Renal cortex interstitium (tissue), 15 donors: ENCODE measurements around the gene SOCS4. TPM values are rescaled to one million over a fixed set of nuclear protein-coding genes. Genes with fewer than 3 reads are reported as not detected.
"Not testable (repeated sequence)": the region's sequence is repeated elsewhere in the genome, so short reads cannot be mapped to it uniquely, and the experiment has no call there.

Source experiments
- DNase-seq, 11 donors: peaks; one replicate each; pipeline ENCODE4 v3.0.0-alpha.2; 2013; ENCODE audit warnings: low read depth in 9 of 11, low spot score in 4 of 11; ENCODE audit errors: extremely low read depth in 1 of 11
- long read RNA-seq, 16 experiments: transcript quantifications; one replicate each; lab custom pipeline, GENCODE V29; 2026
- polyA plus RNA-seq, 3 donors: library from polyadenylated mRNA; unstranded; fragments of 120-200 nt; gene quantifications; one replicate each; pipeline ENCODE4 v1.2.1, GENCODE V29; 2013; ENCODE audit not compliant: insufficient read length in 3 of 3

SOCS4 gene, protein sequence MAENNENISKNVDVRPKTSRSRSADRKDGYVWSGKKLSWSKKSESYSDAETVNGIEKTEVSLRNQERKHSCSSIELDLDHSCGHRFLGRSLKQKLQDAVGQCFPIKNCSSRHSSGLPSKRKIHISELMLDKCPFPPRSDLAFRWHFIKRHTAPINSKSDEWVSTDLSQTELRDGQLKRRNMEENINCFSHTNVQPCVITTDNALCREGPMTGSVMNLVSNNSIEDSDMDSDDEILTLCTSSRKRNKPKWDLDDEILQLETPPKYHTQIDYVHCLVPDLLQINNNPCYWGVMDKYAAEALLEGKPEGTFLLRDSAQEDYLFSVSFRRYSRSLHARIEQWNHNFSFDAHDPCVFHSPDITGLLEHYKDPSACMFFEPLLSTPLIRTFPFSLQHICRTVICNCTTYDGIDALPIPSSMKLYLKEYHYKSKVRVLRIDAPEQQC
- 10 to 100 TPM; 17.4 to 21.6 (median 20.8) TPM for polyA plus RNA-seq
- long read RNA-seq, donor 1, full-length matches to known transcripts = 2 of 2 reads
- long read RNA-seq, donor 1, partial matches to known transcripts = 0 of 2 reads
- long read RNA-seq, donor 1, other reads (novel, unspliced or antisense) = 0 of 2 reads
- long read RNA-seq, donor 2, full-length matches to known transcripts = 10 of 10 reads
- long read RNA-seq, donor 2, partial matches to known transcripts = 0 of 10 reads
- long read RNA-seq, donor 2, other reads (novel, unspliced or antisense) = 0 of 10 reads
- long read RNA-seq, donor 3, full-length matches to known transcripts = 2 of 2 reads
- long read RNA-seq, donor 3, partial matches to known transcripts = 0 of 2 reads
- long read RNA-seq, donor 3, other reads (novel, unspliced or antisense) = 0 of 2 reads
- long read RNA-seq, donor 4, full-length matches to known transcripts = 4 of 4 reads
- long read RNA-seq, donor 4, partial matches to known transcripts = 0 of 4 reads
- long read RNA-seq, donor 4, other reads (novel, unspliced or antisense) = 0 of 4 reads
- long read RNA-seq, donor 5 = 0 reads
- long read RNA-seq, donor 6, full-length matches to known transcripts = 10 of 10 reads
- long read RNA-seq, donor 6, partial matches to known transcripts = 0 of 10 reads
- long read RNA-seq, donor 6, other reads (novel, unspliced or antisense) = 0 of 10 reads
- long read RNA-seq, donor 7, full-length matches to known transcripts = 4 of 16 reads
- long read RNA-seq, donor 7, partial matches to known transcripts = 12 of 16 reads
- long read RNA-seq, donor 7, other reads (novel, unspliced or antisense) = 0 of 16 reads
- long read RNA-seq, donor 8 = 0 reads
- long read RNA-seq, donor 9, full-length matches to known transcripts = 3 of 3 reads
- long read RNA-seq, donor 9, partial matches to known transcripts = 0 of 3 reads
- long read RNA-seq, donor 9, other reads (novel, unspliced or antisense) = 0 of 3 reads
- long read RNA-seq, donor 10, full-length matches to known transcripts = 6 of 6 reads
- long read RNA-seq, donor 10, partial matches to known transcripts = 0 of 6 reads
- long read RNA-seq, donor 10, other reads (novel, unspliced or antisense) = 0 of 6 reads
- long read RNA-seq, donor 11, full-length matches to known transcripts = 4 of 4 reads
- long read RNA-seq, donor 11, partial matches to known transcripts = 0 of 4 reads
- long read RNA-seq, donor 11, other reads (novel, unspliced or antisense) = 0 of 4 reads
- long read RNA-seq, donor 12, full-length matches to known transcripts = 2 of 2 reads
- long read RNA-seq, donor 12, partial matches to known transcripts = 0 of 2 reads
- long read RNA-seq, donor 12, other reads (novel, unspliced or antisense) = 0 of 2 reads
- long read RNA-seq, donor 13 = 0 reads
- long read RNA-seq, donor 14 = 0 reads
- long read RNA-seq, donor 15, full-length matches to known transcripts = 1 of 1 reads
- long read RNA-seq, donor 15, partial matches to known transcripts = 0 of 1 reads
- long read RNA-seq, donor 15, other reads (novel, unspliced or antisense) = 0 of 1 reads
- long read RNA-seq, donor 16, full-length matches to known transcripts = 19 of 19 reads
- long read RNA-seq, donor 16, partial matches to known transcripts = 0 of 19 reads
- long read RNA-seq, donor 16, other reads (novel, unspliced or antisense) = 0 of 19 reads

DNA sequence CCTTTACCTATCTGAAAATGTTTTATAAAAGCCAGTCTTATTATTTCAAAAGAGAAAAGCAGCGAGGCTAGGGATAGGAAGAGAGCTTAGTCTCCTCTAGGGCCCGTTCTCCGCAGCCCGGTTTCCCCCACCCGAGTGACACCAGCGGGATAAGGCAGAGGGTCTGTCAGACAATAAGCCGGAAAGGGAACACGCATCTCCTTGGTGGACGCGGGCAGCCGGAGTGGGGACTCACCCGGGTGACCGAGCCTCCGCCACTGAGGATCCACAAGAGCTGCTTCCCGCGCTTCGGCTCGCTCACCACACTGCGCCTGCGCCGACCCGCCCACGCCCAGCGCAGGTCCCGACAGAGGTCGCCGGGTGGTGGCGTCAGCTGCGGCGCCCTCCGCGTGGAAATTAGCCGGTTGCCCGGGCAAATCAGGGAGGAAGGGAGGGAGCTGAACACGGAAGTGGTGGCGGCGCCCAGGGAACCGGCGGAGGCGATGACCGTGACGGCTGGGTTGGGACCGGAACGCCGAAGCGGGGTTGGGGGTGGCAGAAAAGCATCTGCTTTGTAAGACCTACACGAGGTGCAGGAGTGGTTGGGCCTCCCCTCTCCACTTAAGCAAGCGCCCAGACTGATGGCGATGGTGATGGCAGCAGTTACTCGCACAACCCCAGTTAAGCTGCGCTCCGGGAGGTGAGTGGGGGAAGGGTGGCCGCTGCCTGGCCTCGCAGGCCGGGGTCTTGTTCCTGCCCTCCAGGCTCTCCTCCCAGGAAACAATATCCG lies at the start of gene SOCS4, which contains the start of gene WDHD1:
Gene SOCS4 (plus strand): TSS at position 444 of the 769 bp plus-strand sequence. CDS start 15,806 bp downstream, outside the sequence.
Gene WDHD1 (minus strand): TSS at position 307 of the 769 bp plus-strand sequence. CDS start 312 bp downstream, outside the sequence.
- peak; percentile 80 to 92 (median 90) for DNase-seq

- DNase-seq = no peak
These were observed 48.0 kb upstream of the SOCS4 start for GRCh38 chr14:54979039-54979438.

- no peak for DNase-seq
These were observed 45.3 kb upstream of the SOCS4 start for GRCh38 chr14:54981698-54982097.

GRCh38 chr14:54985156-54985555 lies 41.9 kb upstream of the SOCS4 start:
- no peak for DNase-seq

- DNase-seq = no peak
These were observed 26.7 kb upstream of the SOCS4 start for GRCh38 chr14:55000381-55000780.

- no peak for DNase-seq
These were observed 22.0 kb upstream of the SOCS4 start for GRCh38 chr14:55005071-55005470.

DNA sequence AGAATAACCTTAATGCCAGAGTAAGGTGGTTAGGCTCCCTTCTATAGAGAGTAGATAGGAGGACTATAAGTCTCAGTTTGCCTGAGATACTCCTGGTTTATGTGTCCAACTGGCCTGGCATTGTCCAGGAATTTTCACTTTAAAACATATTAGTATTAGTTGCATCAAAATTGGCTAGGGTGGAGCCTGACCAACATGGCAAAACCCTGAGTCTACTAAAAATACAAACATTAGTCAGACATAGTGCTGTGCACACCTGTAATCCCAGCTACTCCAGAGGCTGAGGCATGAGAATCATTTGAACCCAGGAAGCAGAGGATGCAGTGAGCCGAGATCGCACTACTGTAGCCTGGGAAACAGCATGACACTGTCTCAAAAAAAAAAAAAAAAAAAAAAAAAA lies 12.0 kb upstream of the SOCS4 start:
- no peak for DNase-seq

- DNase-seq = no peak
These were observed 7.0 kb upstream of the SOCS4 start for GRCh38 chr14:55019968-55020554.

GRCh38 chr14:55024365-55024764 lies 2.7 kb upstream of the SOCS4 start:
- DNase-seq = not testable (repeated sequence)

DNA sequence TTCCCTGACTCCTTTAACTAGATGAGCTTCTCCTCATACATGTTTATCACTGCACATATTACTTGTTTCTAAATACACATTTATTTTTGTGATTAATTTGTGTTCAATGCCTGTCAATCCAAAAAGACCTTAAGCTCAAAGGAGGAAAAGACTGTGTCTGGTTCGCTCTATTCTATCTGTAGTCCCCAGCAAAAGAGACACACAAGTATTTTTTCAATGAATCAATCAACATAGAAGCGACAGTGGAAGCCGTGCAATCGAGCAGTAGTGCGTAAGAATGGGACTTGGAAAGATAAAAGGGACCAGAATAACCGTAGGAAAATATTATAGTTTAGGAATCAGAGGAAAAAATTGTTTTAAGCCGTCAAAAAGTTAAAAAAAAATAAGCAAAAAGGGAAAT lies 1.1 kb upstream of the SOCS4 start:
- DNase-seq = no peak

- no peak for DNase-seq
These were observed 619 bp upstream of the SOCS4 start for GRCh38 chr14:55026441-55026792.

DNA sequence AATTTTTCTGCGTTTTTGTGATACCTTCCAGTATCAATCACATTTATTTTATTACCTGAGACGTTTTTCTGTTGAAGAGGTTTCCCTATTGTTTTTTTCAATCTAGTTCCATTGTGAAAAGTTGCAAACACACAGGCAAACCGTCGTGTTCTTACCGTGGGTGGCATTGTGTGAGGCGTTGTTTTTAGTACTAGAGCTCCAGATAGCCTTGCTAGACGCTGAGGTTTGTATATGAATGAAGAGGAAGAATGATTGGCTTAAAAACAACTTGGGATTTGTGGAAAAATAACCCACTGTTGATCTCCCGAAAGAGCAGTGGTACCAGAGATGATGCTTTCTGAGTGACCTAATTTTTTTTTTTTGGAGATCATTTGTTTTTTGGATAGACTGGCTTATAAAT lies 1.0 kb downstream of the SOCS4 start:
- DNase-seq = no peak

GRCh38 chr14:55028476-55028875 lies 1.4 kb downstream of the SOCS4 start:
- DNase-seq = no peak

DNA sequence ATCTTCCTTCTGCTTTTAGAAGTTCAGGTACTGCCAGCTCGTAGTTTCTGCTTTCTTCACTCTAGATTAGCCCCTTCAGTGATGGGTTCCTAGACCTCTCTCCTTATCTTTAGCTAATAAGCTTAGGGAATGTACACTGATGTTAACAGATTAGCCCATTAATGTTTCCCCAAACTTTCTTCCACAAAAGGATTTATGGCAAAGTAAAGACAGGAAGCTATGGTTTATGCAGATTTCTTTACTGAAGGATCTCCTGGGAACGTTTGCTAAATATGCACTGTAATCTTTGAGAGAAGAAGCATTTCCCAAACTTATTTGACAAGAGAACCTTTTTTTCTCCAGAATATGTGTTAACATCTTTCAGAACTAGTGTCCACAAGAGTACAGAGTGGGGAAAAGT lies 4.2 kb downstream of the SOCS4 start:
- DNase-seq = no peak

- not testable (repeated sequence) for DNase-seq
These were observed 11.0 kb downstream of the SOCS4 start for GRCh38 chr14:55037995-55038394.

GRCh38 chr14:55038708-55039107 lies 11.7 kb downstream of the SOCS4 start:
- DNase-seq = no peak
